HepG2 (cell line): Measurements from ENCODE around the gene TFEB. TPM values are rescaled to one million over a fixed set of nuclear protein-coding genes. Genes with fewer than 3 reads are reported as not detected.

ENCODE experiments used
- ATAC-seq: fragments of 200-7000 bp; cut with Tn5 transposase; 3 replicates; pipeline ENCODE4 v1.9.1; 2020; ENCODE audit warnings: mild to moderate bottlenecking, moderate library complexity
- BruUV-seq: library from RNA; stranded (reverse); fragments of 400-500 nt; replicated peaks from 2 replicates; lab custom pipeline; 2021; lab: Mats Ljungman, UMichigan
- CTCF ChIA-PET: fragments of 300-600 bp; formaldehyde crosslinking; extraction: SDS; loops from one replicate; lab custom pipeline; 2021; ENCODE audit warnings: low total read pairs, inconsistent platforms, low intra/inter-chr PET ratio; lab: Yijun Ruan, JAX
- POLR2A ChIA-PET: fragments of 350-600 bp; sonication (Branson Sonifier 250); formaldehyde crosslinking; loops from one replicate; lab custom pipeline; 2020; ENCODE audit warnings: antibody characterized with exemption, inconsistent platforms; lab: Yijun Ruan, JAX
- DNase-seq: peaks from one replicate; pipeline ENCODE4 v3.0.0-alpha.2; 2015; ENCODE audit warnings: low spot score
- FAIRE-seq: peaks from 3 replicates; lab custom pipeline; 2011; peaks lifted over from hg19 to GRCh38; lab: Jason Lieb, UNC
- H2AFZ ChIP-seq: one replicate; pipeline ENCODE4 v1.6.1; 2011; ENCODE audit warnings: low read length, inconsistent platforms
- H3K27ac ChIP-seq: fragments of 300-600 bp; 3 replicates; pipeline ENCODE4 v1.8.0; 2011; ENCODE audit warnings: mixed run types, mild to moderate bottlenecking, mixed read lengths, low read length, inconsistent platforms; ENCODE audit not compliant: insufficient read depth; ENCODE audit errors: extremely low read length
- H3K27me3 ChIP-seq, 2 experiments: fragments of 200-600 bp in 1 of 2; 2 replicates in 1 of 2; 3 replicates in 1 of 2; pipeline versions ENCODE4 v1.6.0 to v1.8.0; 2011; ENCODE audit warnings: low read length in 2 of 2, mild to moderate bottlenecking in 2 of 2, moderate library complexity in 2 of 2, inconsistent platforms in 1 of 2; ENCODE audit not compliant: insufficient read depth in 2 of 2, control insufficient read depth in 1 of 2
- H3K36me3 ChIP-seq, 2 experiments: fragments of 200-600 bp in 1 of 2; replicated peaks in 1 of 2; 2 replicates in 1 of 2; 3 replicates in 1 of 2; pipeline versions ENCODE4 v1.5.1 to v1.8.0; 2011; ENCODE audit warnings: low read length in 2 of 2, inconsistent platforms in 1 of 2; ENCODE audit not compliant: insufficient read depth in 2 of 2, control insufficient read depth in 1 of 2
- H3K4me1 ChIP-seq: 2 replicates; pipeline ENCODE4 v1.5.1; 2012; ENCODE audit warnings: low read length, inconsistent platforms; ENCODE audit not compliant: insufficient read depth
- H3K4me2 ChIP-seq: 2 replicates; pipeline ENCODE4 v1.6.0; 2011; ENCODE audit warnings: low read depth, low read length, inconsistent platforms
- H3K4me3 ChIP-seq, 3 experiments: fragments of 200-600 bp in 1 of 3; sonication (generic), shearing (Covaris generic) in 1 of 3; replicated peaks in 1 of 3; 2 replicates each; pipeline ENCODE4 v1.5.1; 2011 to 2016; ENCODE audit warnings: low read length in 3 of 3, inconsistent platforms in 2 of 3, low read depth in 2 of 3, mild to moderate bottlenecking in 2 of 3, control low read depth in 1 of 3, mixed read lengths in 1 of 3; ENCODE audit not compliant: insufficient read depth in 1 of 3
- H3K79me2 ChIP-seq: one replicate; pipeline ENCODE4 v1.6.1; 2011; ENCODE audit warnings: low read length, inconsistent platforms; ENCODE audit not compliant: insufficient read depth
- H3K9ac ChIP-seq: 2 replicates; pipeline ENCODE4 v1.6.0; 2011; ENCODE audit warnings: mild to moderate bottlenecking, low read depth, low read length, inconsistent platforms; ENCODE audit not compliant: insufficient read depth
- H3K9me3 ChIP-seq: 2 replicates; pipeline ENCODE4 v1.5.1; 2012; ENCODE audit warnings: mild to moderate bottlenecking, low read length
- H4K20me1 ChIP-seq: 2 replicates; pipeline ENCODE4 v1.6.0; 2011; ENCODE audit warnings: inconsistent platforms, mild to moderate bottlenecking, low read length, moderate library complexity; ENCODE audit not compliant: insufficient read depth
- FOXA1 ChIP-seq, 2 experiments: fragments of 450-650 bp in 1 of 2; sonication (generic) in 1 of 2; formaldehyde crosslinking in 1 of 2; IDR thresholded peaks; 2 replicates each; pipeline versions ENCODE4 v1.4.0 to v1.6.1; 2016 to 2020; ENCODE audit warnings: missing genetic modification reagents in 1 of 2
- FOXA3 ChIP-seq: IDR thresholded peaks from 2 replicates; pipeline ENCODE4 v1.6.1; 2016; ENCODE audit warnings: missing genetic modification reagents, missing compliant biosample characterization
- ZBTB3 ChIP-seq: sonication (generic); formaldehyde crosslinking; IDR thresholded peaks from 2 replicates; pipeline ENCODE4 v1.4.0; 2020; ENCODE audit warnings: low read depth, mild to moderate bottlenecking, moderate library complexity, missing genetic modification reagents, borderline replicate concordance
- ZNF619 ChIP-seq: sonication (generic); formaldehyde crosslinking; IDR thresholded peaks from 2 replicates; pipeline ENCODE4 v1.4.0; 2020; ENCODE audit warnings: mild to moderate bottlenecking, missing genetic modification reagents
- ZNF737 ChIP-seq: sonication (generic); formaldehyde crosslinking; IDR thresholded peaks from 2 replicates; pipeline ENCODE4 v1.5.0; 2020; ENCODE audit warnings: missing genetic modification reagents, mild to moderate bottlenecking, borderline replicate concordance
- ZNF839 ChIP-seq: sonication (generic); formaldehyde crosslinking; IDR thresholded peaks from 2 replicates; pipeline ENCODE4 v1.4.0; 2020; ENCODE audit warnings: missing genetic modification reagents, mild to moderate bottlenecking, borderline replicate concordance
- WGBS: methylation state at CpG from one replicate; pipeline ENCODE4 v1.1.6; 2017; ENCODE audit warnings: low lambda C conversion rate; 5-methylcytosine and 5-hydroxymethylcytosine counted together
- in situ Hi-C: cut with HindIII; loops from 2 replicates; pipeline ENCODE4 v1.10.0; 2017; ENCODE audit warnings: low pct_unique_long_range_greater_than_20kb; ENCODE audit not compliant: extremely low pct_ligation_motif_present
- intact Hi-C: fragments of 100-400 bp; cut with micrococcal nuclease; formaldehyde crosslinking; loops from one replicate; pipeline ENCODE4 v1.10.0; 2022; ENCODE audit not compliant: unreplicated experiment
- polyA plus RNA-seq, 8 experiments: library from polyadenylated mRNA; depleted of rRNA in 3 of 8; stranded (reverse) in 7 of 8; unstranded in 1 of 8; fragments of >200 nt; fragmentation: Illumina TruSeq in 4 of 8; extraction: Trizol in 4 of 8; gene quantifications; 2 replicates each; pipeline versions ENCODE4 v1.2.1 to v1.2.3, GENCODE V29; 2011 to 2016; ENCODE audit warnings: low read depth in 4 of 8, missing spikeins in 1 of 8, mixed read lengths in 1 of 8; ENCODE audit not compliant: insufficient read depth in 1 of 8
- total RNA-seq, 5 experiments: library from RNA; depleted of rRNA; stranded (reverse); fragments of >200 nt; fragmentation: Illumina TruSeq; extraction: Trizol; gene quantifications; 2 replicates each; pipeline ENCODE4 v1.2.3, GENCODE V29; 2016; ENCODE audit warnings: low read depth in 1 of 5
- TF ChIP-seq, protein P1 (sequence below): IDR thresholded peaks from 2 replicates; pipeline ENCODE4 v1.6.1; 2012; ENCODE audit warnings: inconsistent platforms
- TF ChIP-seq, protein P2 (sequence below): sonication (generic); formaldehyde crosslinking; IDR thresholded peaks from 2 replicates; pipeline ENCODE4 v1.5.1; 2020; ENCODE audit warnings: missing genetic modification reagents, mild to moderate bottlenecking, borderline replicate concordance
- TF ChIP-seq, protein P3 (sequence below): sonication (generic); formaldehyde crosslinking; IDR thresholded peaks from 2 replicates; pipeline ENCODE4 v1.8.0; 2022; ENCODE audit warnings: low read depth, missing genetic modification reagents

The TFEB gene
- total and polyA plus RNA-seq, 2 of the 13 experiments (the other 11 are each of a cell fraction or from before 2014, with no cell fraction given) = 13.3 to 18.7 TPM

DNA sequence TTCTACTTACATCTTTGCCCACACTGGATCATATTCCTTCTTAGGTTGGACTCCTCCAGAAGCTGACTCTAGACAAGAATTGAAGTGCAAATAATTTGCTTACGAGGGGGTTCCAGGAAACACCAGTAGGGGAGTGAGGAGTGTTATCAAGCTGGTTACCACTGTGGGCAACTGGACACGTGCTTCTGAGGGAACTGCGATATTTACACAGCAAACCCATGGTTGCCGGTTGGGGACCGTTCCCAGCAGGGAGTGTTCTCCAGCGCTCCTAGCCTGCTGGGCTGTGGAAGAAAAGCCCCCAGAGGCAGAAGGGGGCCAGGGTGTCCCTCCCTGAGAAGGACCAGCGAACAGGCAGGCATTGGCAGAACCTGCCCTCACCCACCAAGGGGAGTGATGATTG is 75.5 kb downstream of the TFEB start:
- Histone ChIP-seq H3K36me3 (no peaks in the 10 kb centered on the region), H4K20me1 (no peaks in the 10 kb centered on the region), H3K9me3 (no peaks in the 10 kb centered on the region), H3K27ac (no peak overlapping the region), H3K27me3 (peaks cover 2 to 67% of the 10 kb centered on the region in 2 experiments; a peak in 4 of 5 replicates), H3K4me1 (peaks cover 31% of the 10 kb centered on the region), H2AFZ (no peak overlapping the region), H3K9ac (no peak overlapping the region), H3K4me2 (no peak overlapping the region), H3K79me2 (no peaks in the 10 kb centered on the region), H3K4me3 (no peak overlapping the region)
- BruUV-seq = no TSS peak
- intact Hi-C loops = no loop called here
- 0% methylated on average over 7 of the region's 7 CpGs for WGBS
- CTCF ChIA-PET = interaction anchor here (0.6 kb wide), 1 partner anchor 40 kb away, joined by 3 read pairs; no protein-coding TSS in a partner anchor
- TF ChIP-seq FOXA1 (IDR thresholded peaks at IDR 0.05) (no peak), FOXA1 (CRISPR knock-in tag; IDR thresholded peaks at IDR 0.05) (peak; percentile 67), ZNF737 (CRISPR knock-in tag) (no peak), FOXA3 (CRISPR knock-in tag) (0 out of 2 replicates have a peak, but pooled peaks have one; percentile 17)
- TF ChIP-seq, protein P1, sequence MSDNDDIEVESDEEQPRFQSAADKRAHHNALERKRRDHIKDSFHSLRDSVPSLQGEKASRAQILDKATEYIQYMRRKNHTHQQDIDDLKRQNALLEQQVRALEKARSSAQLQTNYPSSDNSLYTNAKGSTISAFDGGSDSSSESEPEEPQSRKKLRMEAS = peak; percentile 40; the same call in 1 of the 2 replicates
- DNase-seq (no peak), FAIRE-seq (no peak), ATAC-seq (0 out of 3 replicates have a peak, but pooled peaks have one; percentile 10)
- in situ Hi-C loops = no loop called here
- POLR2A ChIA-PET = no interaction called here

DNA sequence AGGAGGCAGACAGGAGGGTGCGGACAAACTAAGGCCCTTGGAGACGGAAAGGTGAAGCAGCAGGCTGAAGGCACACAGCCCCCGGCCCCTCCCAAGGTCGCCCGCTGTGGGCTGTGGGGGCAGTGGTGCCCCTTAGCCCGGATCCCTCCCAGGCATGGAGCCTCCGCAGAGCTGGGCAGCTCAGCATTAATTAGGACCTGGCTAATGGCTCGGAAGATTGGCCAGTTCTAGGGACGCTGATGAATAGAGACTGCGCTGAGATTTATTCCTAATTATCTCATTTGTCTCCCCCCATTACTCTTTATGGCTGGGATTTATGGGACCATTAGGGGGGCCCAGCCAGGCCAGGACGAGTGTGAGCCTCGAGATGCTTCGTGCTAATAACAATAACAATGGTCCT is 76.8 kb downstream of the TFEB start:
- BruUV-seq = no TSS peak
- H3K4me2 ChIP-seq = no peak overlapping the region
- in situ Hi-C loops (no loop called here), intact Hi-C loops (no loop called here)
- no peaks in the 10 kb centered on the region for H3K79me2 ChIP-seq
- ChIA-PET POLR2A (no interaction called here), CTCF (no interaction called here)
- H3K27me3 ChIP-seq = peaks cover 2 to 67% of the 10 kb centered on the region in 2 experiments; a peak in 4 of 5 replicates
- H3K36me3 ChIP-seq = no peaks in the 10 kb centered on the region
- WGBS = 51% methylated on average over 13 of the region's 13 CpGs
- no peaks in the 10 kb centered on the region for H3K9me3 ChIP-seq
- H3K9ac ChIP-seq = no peak overlapping the region
- no peaks in the 10 kb centered on the region for H4K20me1 ChIP-seq
- H3K4me3 ChIP-seq = no peak overlapping the region
- DNase-seq (no peak), FAIRE-seq (no peak), ATAC-seq (no peak)
- peaks cover 31% of the 10 kb centered on the region for H3K4me1 ChIP-seq
- H2AFZ ChIP-seq = no peak overlapping the region
- TF ChIP-seq, protein P2, sequence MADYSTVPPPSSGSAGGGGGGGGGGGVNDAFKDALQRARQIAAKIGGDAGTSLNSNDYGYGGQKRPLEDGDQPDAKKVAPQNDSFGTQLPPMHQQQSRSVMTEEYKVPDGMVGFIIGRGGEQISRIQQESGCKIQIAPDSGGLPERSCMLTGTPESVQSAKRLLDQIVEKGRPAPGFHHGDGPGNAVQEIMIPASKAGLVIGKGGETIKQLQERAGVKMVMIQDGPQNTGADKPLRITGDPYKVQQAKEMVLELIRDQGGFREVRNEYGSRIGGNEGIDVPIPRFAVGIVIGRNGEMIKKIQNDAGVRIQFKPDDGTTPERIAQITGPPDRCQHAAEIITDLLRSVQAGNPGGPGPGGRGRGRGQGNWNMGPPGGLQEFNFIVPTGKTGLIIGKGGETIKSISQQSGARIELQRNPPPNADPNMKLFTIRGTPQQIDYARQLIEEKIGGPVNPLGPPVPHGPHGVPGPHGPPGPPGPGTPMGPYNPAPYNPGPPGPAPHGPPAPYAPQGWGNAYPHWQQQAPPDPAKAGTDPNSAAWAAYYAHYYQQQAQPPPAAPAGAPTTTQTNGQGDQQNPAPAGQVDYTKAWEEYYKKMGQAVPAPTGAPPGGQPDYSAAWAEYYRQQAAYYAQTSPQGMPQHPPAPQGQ = no peak
- TF ChIP-seq ZNF839 (no peak), ZNF619 (CRISPR knock-in tag) (no peak), ZBTB3 (CRISPR knock-in tag) (no peak)
- TF ChIP-seq, protein P3, sequence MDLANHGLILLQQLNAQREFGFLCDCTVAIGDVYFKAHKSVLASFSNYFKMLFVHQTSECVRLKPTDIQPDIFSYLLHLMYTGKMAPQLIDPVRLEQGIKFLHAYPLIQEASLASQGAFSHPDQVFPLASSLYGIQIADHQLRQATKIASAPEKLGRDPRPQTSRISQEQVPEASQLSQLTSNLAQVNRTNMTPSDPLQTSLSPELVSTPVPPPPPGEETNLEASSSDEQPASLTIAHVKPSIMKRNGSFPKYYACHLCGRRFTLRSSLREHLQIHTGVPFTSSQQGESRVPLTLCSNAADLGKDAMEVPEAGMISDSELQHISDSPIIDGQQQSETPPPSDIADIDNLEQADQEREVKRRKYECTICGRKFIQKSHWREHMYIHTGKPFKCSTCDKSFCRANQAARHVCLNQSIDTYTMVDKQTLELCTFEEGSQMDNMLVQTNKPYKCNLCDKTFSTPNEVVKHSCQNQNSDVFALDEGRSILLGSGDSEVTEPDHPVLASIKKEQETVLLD (CRISPR knock-in tag) = no peak
- H3K27ac ChIP-seq = no peak overlapping the region
